Measurements from ENCODE around the gene RIPOR2.
"Not testable (repeated sequence)": the region's sequence is repeated elsewhere in the genome, so short reads cannot be mapped to it uniquely, and the experiment has no call there.

Gene RIPOR2

DNA sequence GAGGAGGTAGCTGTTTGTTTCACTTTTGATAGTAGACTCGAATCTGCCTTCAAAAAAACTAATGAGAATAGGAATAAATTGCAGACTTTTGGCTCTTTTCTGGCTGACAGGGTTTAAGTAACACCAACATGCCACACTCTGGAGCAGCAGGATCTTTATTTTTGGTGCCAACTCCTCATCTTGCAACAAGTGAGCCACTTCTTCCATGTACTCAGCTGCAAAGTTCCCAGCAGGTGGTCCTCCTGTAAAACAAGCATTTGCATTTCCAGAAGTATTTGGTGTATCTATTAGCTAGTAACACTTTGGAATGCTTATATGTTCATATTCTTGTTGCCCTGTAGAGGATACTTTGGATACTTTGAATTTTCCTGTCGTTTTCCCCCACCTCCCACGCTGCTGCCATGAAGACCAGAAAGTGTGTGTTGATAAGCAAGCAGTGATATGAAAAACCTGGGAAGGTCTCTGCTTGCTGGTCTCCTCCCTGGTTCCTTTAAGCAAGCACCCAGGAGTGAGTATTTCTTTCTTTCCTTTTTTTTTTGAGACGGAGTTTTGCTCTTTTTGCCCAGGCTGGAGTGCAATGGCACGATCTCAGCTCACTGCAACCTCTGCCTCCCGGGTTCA is 138.1 kb downstream of the RIPOR2 start:
- no peak for FAIRE-seq

DNA sequence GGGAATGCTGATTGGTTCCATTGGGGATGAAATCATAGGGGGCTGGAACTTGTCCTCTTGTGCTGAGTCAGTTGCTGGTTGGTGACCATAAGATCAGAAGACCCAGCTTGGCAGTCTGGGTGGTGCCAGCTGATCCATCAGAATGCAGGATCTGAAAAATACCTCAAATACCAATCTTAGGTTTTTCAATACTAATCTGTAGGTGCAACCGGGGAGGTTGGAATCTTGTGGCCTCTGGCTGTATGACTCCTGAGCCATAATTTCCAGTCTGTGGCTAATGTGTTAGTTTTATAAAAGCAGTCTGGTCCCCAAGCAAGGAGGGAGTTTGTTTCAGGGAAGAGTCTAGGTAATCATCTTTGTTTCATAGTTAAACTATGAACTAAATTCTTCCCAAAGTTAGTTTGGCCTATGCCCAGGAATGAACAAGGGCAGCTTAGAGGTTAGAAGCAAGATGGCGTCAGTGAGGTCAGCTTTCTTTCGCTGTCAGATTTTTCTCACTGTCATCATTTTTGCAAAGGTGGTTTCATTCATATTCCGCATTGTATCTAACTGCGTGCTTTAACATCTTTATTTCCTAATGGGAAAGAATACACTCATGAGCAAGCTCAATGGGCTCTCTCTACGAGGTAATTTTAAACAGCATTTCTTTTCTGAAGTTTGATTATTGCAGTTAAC is 139.0 kb downstream of the RIPOR2 start:
- FAIRE-seq: no peak

DNA sequence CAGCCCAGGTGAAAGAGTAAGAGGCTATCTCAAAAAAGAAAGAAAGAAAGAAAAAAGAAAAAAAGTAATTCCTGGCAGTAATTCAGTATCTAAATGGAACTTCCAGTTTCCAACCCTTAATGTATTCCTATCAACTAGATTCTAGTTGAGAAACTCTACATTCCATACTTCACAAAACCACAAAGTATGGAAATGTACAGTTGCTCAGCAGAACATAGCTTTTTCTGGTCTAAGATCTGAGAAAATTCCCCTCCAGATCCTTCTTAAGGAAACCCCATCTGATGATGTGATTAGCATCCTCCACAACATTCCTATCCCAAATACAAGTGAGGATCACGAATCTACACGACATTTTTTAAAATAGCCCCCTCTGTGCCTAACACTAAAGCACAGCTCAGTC is 140.7 kb downstream of the RIPOR2 start:
- no peak for FAIRE-seq

DNA sequence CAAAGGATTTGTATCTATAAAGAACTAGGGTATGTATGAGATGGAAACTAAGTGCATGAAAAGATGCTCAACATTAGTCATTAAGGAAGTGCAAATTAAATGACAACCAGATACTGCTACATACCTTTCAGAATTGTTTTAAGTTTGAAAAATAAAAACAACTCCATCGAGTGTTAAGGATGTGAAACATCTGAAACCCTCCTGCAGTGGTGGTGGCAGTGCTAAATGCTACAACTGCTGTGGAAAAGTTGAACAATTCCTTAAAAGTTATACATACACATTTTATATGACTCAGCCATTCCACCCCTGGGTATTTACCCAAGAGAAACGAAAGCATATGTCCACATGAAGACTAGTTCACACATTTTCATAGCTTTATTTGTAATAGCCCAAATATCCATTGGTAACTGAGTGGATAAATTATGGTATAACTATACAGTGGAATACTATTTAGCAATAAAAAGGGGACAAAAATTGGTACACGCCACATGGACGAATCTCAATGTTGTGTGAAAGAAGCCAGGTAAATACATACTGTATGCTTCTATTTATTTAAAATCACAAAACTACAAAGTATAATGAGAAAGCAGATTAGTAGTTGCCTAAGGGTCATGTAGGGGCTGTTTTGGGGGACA is 147.6 kb downstream of the RIPOR2 start:
- no peak for FAIRE-seq

DNA sequence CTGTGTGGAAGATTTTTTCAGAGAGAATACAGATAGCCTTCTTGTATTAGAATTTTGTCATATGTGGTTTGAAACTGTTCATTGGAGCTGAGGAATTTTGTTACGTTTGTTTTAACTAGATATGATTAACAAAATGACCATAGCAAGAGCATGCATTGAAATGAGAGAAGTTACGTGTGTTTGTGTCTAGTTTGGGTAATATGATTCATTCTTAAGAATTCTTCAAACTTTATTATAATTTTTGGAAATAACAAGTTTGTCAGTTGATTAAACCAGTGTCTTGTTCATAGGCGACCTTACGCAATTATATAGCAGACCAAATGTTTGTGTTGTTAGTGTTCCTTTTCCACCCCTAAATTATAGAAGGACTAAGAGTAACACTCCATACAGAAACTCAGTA is 155.6 kb downstream of the RIPOR2 start:
- FAIRE-seq: no peak

GRCh38 chr6:24779416-24780016 is 156.2 kb downstream of the RIPOR2 start:
- no peak for FAIRE-seq

- FAIRE-seq: no peak
These were observed 156.9 kb downstream of the RIPOR2 start for GRCh38 chr6:24778878-24779277.

- no peak for FAIRE-seq
These were observed 157.6 kb downstream of the RIPOR2 start for GRCh38 chr6:24778121-24778520.

DNA sequence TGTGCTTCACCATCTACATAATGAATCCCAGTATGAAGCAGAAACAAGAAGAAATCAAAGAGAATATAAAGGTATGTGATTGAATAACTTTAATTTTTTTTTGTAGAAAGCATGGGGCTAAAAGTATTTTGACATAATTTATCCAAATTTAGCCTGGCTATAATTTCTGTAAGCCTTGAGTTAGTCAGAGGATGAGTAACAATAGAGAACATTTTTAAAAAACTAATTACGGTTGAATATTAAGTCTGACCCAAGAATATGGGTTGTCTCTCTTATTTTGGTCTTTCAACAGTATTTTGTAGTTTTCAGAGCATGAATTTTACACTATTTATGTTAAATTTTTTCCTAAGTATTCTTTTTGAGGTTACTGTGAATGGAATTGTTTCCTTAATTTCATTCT is 158.5 kb downstream of the RIPOR2 start:
- no peak for FAIRE-seq

- FAIRE-seq: no peak
These were observed 160.2 kb downstream of the RIPOR2 start for GRCh38 chr6:24775520-24776058.

GRCh38 chr6:24774696-24775519 is 160.9 kb downstream of the RIPOR2 start, which contains the start of gene GMNN:
TSS of gene GMNN (plus strand) at chr6:24774937. CDS start at chr6:24777247, 2,310 bp downstream.
- no peak for FAIRE-seq

DNA sequence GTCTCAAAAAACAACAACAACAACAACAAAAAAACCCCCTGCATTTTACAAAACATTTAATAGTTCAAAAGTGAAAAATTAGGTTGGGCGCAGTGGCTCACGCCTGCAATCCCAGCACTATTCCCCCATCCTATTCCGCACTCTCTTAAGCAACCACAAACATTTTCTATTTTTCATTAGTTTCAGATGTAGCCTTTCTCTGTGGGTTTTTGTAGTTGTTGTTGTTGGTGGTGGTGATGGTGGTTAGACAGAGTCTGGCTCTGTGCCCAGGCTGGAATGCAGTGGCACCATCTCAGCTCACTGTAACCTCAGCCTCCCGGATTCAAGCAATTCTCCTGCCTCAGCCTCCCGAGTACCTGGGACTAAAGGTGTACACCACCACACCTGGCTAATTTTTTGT is 167.4 kb downstream of the RIPOR2 start:
- FAIRE-seq: no peak

- no peak for FAIRE-seq
These were observed 168.9 kb downstream of the RIPOR2 start for GRCh38 chr6:24766680-24767462.

DNA sequence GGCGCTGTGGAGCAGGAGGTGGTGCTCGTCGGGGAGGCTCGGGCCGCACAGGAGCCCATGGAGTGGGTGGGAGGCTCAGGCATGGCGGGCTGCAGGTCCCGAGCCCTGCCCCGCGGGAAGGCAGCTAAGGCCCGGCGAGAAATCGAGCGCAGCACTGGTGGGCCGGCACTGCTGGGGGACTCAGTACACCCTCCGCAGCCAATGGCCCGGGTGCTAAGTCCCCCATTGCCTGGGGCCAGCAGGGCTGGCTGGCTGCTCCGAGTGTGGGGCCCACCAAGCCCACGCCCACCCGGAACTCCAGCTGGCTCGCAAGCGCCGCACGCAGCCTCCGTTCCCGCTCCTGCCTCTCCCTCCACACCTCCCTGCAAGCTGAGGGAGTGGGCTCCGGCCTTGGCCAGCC is 169.8 kb downstream of the RIPOR2 start:
- not testable (repeated sequence) for FAIRE-seq

GRCh38 chr6:24764833-24765828 is 170.6 kb downstream of the RIPOR2 start:
- not testable (repeated sequence) for FAIRE-seq

- no peak for FAIRE-seq
These were observed 172.2 kb downstream of the RIPOR2 start for GRCh38 chr6:24763578-24763977.

GRCh38 chr6:24761851-24762250 is 173.9 kb downstream of the RIPOR2 start:
- no peak for FAIRE-seq

DNA sequence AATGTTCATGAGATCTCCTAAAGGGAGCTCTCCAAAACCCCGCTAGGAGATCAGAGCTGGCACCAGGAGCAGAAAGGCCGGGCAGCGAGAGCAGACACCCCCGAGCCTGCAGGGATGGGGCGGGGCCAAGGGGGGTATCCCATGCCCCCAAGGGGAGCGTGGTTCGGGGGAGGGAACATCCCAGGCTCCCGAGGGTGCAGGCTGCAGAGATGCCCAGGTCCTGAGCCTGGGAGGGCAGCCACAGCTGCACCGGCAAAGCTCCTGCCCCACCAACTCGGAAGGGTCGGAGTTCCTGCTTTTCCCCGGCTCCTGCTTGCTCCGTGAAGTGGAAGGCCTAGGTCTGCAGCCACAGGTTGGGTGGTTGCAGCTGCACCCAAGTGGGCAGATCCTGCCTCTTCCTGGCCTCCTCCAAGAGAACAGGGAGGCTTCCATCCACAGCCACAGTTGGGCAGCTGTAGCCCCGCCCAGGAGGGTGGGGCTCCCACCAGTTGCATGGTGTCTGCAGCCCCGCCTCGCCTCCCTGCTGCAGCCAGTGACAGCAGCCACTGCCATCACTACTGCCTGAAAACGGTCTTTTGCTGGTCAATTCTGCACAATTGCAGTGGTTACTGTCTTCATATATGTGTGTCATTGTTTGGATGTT is 174.4 kb downstream of the RIPOR2 start:
- FAIRE-seq: no peak

DNA sequence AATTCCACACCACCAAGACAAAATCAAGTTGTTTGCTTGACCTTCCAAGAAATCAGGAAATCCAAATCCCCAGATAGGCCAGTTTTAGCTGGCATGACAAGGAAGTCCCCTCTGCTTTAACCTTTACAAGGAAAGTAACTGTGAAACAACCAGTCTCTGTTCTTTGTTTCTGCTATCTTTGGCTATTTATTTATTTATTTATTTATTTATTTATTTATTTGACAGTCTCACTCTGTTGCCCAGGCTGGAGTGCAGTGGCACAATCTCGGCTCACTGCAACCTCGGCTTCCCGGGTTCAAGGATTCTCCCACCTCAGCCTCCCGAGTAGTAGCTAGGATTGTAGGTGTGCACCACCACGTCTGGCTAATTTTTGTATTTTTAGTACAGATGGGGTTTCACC is 175.6 kb downstream of the RIPOR2 start:
- FAIRE-seq: no peak

DNA sequence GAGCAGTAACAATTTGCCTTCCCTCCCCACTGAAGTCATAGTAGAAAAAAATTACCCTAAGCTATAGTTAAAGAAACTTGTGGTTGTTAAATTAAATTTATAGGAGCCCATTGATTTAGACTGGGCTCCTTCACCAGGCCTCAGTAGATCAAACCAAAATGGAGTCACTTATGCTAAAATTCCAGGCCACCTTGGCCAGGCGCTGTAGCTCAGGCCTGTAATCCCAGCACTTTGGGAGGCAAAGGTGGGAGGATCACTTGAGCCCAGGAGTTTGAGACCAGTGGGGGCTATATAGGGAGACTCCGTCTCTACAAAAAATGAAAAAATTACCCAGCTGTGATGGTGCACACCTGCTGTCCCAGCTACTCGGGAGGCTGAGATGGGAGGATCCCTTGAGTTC is 176.0 kb downstream of the RIPOR2 start:
- no peak for FAIRE-seq

Measured in colon (tissue), 2 donors.